Frontal cortex (tissue), 4 donors: Measurements from ENCODE around the gene PDE9A. TPM values are rescaled to one million over a fixed set of nuclear protein-coding genes. Genes with fewer than 3 reads are reported as not detected.
"Not testable (repeated sequence)": the region's sequence is repeated elsewhere in the genome, so short reads cannot be mapped to it uniquely, and the experiment has no call there.

ENCODE experiments used
- DNase-seq, 2 donors: peaks; one replicate each; pipeline ENCODE4 v3.0.0; 2012; ENCODE audit warnings: low spot score in 2 of 2
- FAIRE-seq: peaks from 2 replicates; lab custom pipeline; 2012; peaks lifted over from hg19 to GRCh38; lab: Jason Lieb, UNC
- total RNA-seq: library from RNA; depleted of rRNA; stranded (reverse); fragments of >200 nt; gene quantifications from one replicate; pipeline ENCODE4 v1.2.3, GENCODE V29; 2014
- donor health status: control.
- donor health status: control.
- donor health status: control.

The PDE9A gene
- 13.0 TPM for total RNA-seq

DNA sequence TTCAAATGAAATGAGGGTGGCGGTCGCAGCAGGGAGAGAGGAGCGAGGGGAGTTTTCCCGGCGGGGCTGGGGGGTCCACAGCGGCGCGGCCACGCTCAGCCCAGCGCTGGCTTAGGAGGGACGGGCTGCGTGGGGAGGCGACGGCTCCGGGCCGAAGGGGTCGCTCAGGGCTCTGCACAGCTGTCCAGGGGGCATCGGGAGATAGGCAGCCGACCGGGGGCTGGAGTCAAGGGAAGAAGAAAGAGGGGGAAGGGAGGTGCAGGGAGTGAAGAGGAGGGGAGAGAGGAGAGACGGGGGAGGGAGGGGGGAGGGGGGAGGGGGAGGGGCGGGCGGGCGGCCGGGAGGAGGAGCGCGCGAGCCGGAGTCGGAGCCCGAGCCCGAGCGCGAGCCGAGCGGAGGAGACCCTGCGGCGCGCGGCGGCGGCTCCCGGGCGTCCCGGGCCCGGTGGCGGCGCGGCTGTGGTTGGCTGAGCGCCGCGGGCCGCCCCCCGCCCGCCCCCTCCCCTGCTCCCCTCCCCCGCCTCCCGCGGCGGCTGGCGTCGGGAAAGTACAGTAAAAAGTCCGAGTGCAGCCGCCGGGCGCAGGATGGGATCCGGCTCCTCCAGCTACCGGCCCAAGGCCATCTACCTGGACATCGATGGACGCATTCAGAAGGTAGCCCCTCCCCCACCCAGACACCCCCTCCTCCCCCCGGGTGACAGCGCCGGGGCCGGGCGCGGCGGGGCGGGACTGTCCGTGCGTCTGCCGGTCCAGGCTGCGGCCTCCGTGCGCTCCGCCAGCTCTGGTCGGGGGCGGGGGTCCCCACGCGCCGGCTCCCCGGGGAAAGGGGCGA, at the start of gene PDE9A:
PDE9A (plus strand) TSS at position 391 of the 831 bp plus-strand sequence; CDS start at position 585, 194 bp downstream.
- FAIRE-seq = no peak
- DNase-seq = peak; percentile 81 to 89

GRCh38 chr21:42607102-42607501, 46.3 kb upstream of the PDE9A start:
- FAIRE-seq = no peak
- no peak for DNase-seq

DNA sequence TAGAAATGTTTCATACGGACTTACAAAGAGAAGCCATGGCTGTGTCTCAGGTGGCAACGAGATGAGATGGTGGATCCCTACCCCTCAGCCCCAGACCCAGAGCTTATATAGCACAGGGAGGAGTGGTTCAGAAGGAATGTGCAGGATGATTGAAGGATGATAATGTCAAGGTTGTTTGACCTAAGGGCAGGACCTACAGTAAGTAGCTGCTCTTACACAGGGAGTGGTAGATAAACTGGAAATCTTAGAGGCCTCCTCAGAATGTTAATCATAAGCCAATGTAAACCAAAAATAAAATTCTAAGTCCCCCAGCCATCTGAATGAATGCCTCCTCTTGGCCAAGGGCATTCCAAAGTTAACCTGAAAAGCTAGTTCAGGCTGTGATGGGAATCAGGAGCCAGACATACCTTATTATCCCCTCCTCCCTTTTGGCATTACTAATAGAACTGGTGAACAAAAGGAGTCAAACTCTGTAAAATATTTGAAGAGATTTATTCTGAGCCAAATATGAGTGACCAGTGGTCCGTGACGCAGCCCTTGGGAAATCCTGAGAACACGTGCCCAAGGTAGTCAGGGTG, 45.8 kb upstream of the PDE9A start:
- no peak for FAIRE-seq
- no peak for DNase-seq

DNA sequence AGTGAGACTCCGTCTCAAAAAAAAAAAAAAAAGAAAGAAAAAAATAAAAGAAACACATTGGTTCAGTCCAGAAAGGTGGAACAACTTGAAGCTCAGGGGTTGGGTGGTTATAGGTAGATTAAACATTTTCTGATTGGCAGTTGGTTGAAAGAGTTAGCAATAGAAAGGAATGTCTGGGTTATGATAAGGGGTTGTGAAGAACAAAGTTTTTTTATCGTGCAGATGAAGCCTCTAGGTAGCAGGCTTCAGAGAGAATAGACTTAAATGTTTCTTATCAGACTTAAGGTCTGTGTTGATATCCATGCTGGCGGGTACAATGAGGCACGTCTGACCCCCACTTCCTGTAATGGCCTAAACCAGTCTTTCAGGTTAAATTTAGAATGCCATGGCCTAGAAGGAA, 45.0 kb upstream of the PDE9A start:
- FAIRE-seq (no peak), DNase-seq (no peak)

DNA sequence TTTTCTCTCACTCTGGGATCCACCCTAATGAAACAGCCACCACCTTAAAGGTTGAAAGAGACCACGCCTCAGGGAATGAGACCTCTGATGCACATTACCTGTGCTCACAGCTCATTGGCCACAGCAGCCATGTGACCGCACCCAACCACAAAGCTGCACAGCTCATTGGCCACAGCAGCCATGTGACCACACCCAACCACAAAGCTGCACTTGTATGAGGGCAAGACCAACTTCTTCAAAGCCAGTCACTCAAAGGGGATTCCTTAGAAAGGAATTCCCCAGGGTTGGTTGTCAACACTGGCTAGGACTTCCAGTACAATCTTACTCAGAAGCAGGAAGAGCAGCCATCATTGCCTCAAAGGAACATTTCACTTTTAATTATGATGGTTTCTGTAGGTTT, 43.6 kb upstream of the PDE9A start:
- DNase-seq (no peak), FAIRE-seq (no peak)

- FAIRE-seq (no peak), DNase-seq (no peak)
Observed at GRCh38 chr21:42611852-42612251, 41.6 kb upstream of the PDE9A start.

- FAIRE-seq = no peak
- no peak for DNase-seq
Observed at GRCh38 chr21:42612390-42612789, 41.0 kb upstream of the PDE9A start.

GRCh38 chr21:42613756-42614155, 39.7 kb upstream of the PDE9A start:
- DNase-seq (no peak), FAIRE-seq (no peak)

GRCh38 chr21:42614396-42614795, 39.0 kb upstream of the PDE9A start:
- FAIRE-seq (no peak), DNase-seq (no peak)

DNA sequence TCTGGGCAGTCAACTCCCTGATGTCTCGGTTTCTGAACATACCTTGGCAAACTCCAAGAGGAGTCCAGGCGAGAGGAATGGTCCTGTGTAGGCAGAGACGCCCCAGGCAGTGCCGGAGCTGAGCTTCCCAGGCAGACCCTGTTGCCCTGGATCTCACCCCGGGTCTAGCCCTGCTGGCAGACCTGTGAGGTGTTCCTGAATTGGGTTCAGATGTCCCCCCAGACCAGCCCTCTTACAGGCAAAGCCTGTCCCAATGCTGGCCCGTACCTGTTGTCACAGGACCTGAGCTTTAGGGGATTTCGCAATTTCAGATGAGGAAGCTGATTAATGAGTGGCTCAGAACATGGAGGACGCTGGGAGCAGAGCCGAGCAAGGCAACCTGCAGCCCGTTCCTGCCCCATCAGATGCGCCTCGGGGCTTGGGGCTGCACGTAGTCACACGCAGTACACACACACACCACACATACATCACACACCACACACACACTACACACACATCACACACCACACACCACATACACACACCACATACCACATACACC, 38.5 kb upstream of the PDE9A start:
- no peak for DNase-seq
- FAIRE-seq = no peak

GRCh38 chr21:42615377-42615776, 38.0 kb upstream of the PDE9A start:
- DNase-seq, FAIRE-seq: not testable (repeated sequence)

DNA sequence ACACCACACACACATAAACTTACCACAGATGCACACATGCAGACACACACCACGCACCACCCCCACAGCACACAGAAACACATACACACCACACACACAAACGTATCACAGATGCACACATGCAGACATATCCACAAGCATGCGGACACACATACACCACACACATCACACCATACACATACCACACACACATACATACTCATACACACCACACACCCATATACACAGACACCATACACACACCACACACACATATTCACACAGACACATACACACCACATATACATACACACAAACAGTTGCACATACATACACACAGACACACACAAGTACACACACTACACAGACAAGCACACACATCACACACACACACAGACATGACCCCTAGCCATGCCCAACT, 37.5 kb upstream of the PDE9A start:
- FAIRE-seq (no peak), DNase-seq (no peak)

DNA sequence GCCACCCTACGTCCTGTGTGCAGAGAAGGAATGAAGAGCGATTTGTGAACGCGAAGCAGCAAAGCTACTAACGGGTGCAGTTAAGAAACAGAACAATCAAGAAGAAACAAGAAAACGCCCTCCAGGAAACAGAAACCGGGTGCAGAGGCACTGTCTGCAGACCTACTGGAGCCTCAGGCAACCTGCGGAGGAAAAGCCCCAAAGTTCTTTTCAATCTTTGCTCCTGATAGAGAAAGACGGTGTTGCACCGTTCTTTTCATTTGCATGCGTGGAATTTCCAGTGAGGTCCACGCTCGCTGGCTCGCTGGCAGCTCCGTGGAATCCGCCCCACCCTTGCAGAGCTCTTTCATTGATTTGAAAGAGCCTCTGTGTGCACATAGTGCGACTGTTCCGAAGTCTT, 37.0 kb upstream of the PDE9A start:
- DNase-seq (peak in 1 of 2 donors; percentile 36), FAIRE-seq (no peak)

- FAIRE-seq = no peak
- no peak for DNase-seq
Observed at GRCh38 chr21:42616941-42617340, 36.5 kb upstream of the PDE9A start.

DNA sequence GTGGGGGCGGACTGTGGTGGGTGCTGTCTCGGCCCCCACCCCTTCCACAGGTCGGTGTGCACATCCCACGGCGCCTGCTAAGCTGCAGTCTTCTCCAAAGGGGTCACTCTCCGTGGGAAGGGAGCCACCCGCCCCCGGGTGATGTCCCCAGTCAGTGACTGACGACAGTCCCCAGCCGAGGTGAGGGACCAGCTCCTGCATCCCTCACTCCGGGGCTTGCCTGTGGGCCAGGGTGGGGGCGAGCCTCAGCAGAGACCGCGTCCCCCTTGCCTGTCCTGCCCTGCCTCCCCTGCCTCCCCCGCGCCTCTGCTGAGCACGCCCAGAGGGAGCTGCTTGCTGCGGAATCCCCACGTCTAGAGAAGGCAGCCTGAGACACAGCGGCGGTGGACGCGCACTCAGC, 35.9 kb upstream of the PDE9A start:
- DNase-seq = no peak
- no peak for FAIRE-seq

GRCh38 chr21:42618707-42619102, 34.7 kb upstream of the PDE9A start:
- no peak for FAIRE-seq
- DNase-seq = no peak

DNA sequence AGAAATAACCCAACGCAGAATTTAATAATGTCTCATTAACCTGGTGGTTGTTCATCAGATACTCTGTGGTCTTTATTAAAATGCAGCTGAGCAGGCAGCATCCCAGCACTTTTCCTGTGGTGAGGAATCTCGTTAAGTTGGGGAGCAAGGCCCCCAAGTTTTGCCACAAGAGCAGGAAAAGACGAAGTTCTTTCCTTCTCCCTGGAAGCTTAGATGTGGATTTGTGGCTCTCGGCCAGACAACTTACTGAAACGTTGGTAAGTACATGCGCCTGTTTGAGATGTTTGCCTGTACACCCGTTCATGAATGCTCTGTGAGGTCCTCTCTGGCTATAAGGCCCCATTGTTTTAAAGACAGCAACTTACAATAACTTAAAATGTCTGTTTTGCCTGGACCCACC, 34.3 kb upstream of the PDE9A start:
- no peak for DNase-seq
- no peak for FAIRE-seq

DNA sequence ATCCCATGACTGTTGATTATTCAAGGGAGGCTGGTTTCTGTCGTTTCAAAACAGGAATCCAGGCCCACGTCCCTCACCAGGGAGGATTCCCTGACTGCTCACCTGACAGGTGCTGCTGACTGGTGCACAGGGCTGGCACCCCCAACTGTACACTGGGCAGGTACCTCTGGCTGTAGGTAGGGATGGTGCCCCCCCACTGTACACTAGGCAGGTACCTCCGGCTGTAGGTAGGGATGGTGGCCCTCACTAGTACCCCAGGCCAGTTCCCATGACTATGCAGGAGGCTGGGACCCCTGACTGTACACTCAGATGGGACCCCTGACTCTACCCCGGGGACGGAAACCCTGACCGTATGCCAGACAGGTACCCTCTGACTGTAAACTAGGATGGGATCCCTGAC, 33.6 kb upstream of the PDE9A start:
- DNase-seq (no peak), FAIRE-seq (no peak)

- FAIRE-seq (no peak), DNase-seq (no peak)
Observed at GRCh38 chr21:42621166-42621818, 32.1 kb upstream of the PDE9A start.

DNA sequence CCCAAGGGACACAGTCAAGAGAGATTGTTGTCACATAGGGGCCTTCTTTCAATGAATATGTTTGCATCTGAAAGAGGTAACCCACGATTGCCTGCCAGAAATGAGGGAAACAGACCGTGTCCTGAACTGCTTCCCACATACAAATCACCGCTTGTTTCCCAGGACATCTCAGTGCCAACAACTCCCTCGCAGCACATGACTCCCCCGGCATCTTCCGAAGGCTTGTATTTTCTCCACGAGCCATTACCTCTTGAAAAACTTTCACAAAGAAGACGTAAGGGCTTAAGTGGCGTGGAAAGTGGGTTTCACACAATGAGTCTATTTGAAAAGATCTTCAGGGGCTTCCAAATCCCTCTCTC, 31.6 kb upstream of the PDE9A start:
- peak; percentile 36 to 50 for DNase-seq
- FAIRE-seq = no peak

DNA sequence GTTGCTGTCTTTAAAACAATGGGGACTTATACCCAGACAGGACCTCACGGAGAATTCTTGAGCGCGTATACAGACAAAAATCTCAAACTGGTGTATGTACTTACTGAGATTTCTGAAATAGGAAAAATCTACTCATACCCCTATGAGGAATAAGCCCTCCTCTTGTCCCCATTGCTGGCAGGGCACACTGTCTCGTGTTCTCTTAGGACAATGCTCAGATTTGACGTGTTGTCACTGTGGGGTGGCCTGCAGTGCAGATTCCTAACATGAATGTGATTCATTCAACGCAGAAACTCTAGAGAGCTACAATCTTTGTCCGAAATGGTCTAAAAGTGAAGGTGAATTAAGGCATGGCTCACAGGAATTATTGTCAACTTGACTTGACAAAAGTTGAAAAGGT, 31.1 kb upstream of the PDE9A start:
- no peak for FAIRE-seq
- DNase-seq = no peak
